HepG2 (cell line): Measurements from ENCODE around the gene RAP1GAP2. TPM values are rescaled to one million over a fixed set of nuclear protein-coding genes. Genes with fewer than 3 reads are reported as not detected.

ENCODE experiments used
- ATAC-seq: fragments of 200-7000 bp; cut with Tn5 transposase; 3 replicates; pipeline ENCODE4 v1.9.1; 2020; ENCODE audit warnings: mild to moderate bottlenecking, moderate library complexity
- BruUV-seq: library from RNA; stranded (reverse); fragments of 400-500 nt; replicated peaks from 2 replicates; lab custom pipeline; 2021; lab: Mats Ljungman, UMichigan
- CTCF ChIA-PET: fragments of 300-600 bp; formaldehyde crosslinking; extraction: SDS; loops from one replicate; lab custom pipeline; 2021; ENCODE audit warnings: low total read pairs, inconsistent platforms, low intra/inter-chr PET ratio; lab: Yijun Ruan, JAX
- POLR2A ChIA-PET: fragments of 350-600 bp; sonication (Branson Sonifier 250); formaldehyde crosslinking; loops from one replicate; lab custom pipeline; 2020; ENCODE audit warnings: antibody characterized with exemption, inconsistent platforms; lab: Yijun Ruan, JAX
- DNase-seq: peaks from one replicate; pipeline ENCODE4 v3.0.0-alpha.2; 2015; ENCODE audit warnings: low spot score
- FAIRE-seq: peaks from 3 replicates; lab custom pipeline; 2011; peaks lifted over from hg19 to GRCh38; lab: Jason Lieb, UNC
- H2AFZ ChIP-seq: one replicate; pipeline ENCODE4 v1.6.1; 2011; ENCODE audit warnings: low read length, inconsistent platforms
- H3K27ac ChIP-seq: fragments of 300-600 bp; 3 replicates; pipeline ENCODE4 v1.8.0; 2011; ENCODE audit warnings: mixed run types, mild to moderate bottlenecking, mixed read lengths, low read length, inconsistent platforms; ENCODE audit not compliant: insufficient read depth; ENCODE audit errors: extremely low read length
- H3K27me3 ChIP-seq, 2 experiments: fragments of 200-600 bp in 1 of 2; 2 replicates in 1 of 2; 3 replicates in 1 of 2; pipeline versions ENCODE4 v1.6.0 to v1.8.0; 2011; ENCODE audit warnings: low read length in 2 of 2, mild to moderate bottlenecking in 2 of 2, moderate library complexity in 2 of 2, inconsistent platforms in 1 of 2; ENCODE audit not compliant: insufficient read depth in 2 of 2, control insufficient read depth in 1 of 2
- H3K36me3 ChIP-seq, 2 experiments: fragments of 200-600 bp in 1 of 2; replicated peaks in 1 of 2; 2 replicates in 1 of 2; 3 replicates in 1 of 2; pipeline versions ENCODE4 v1.5.1 to v1.8.0; 2011; ENCODE audit warnings: low read length in 2 of 2, inconsistent platforms in 1 of 2; ENCODE audit not compliant: insufficient read depth in 2 of 2, control insufficient read depth in 1 of 2
- H3K4me1 ChIP-seq: 2 replicates; pipeline ENCODE4 v1.5.1; 2012; ENCODE audit warnings: low read length, inconsistent platforms; ENCODE audit not compliant: insufficient read depth
- H3K4me2 ChIP-seq: 2 replicates; pipeline ENCODE4 v1.6.0; 2011; ENCODE audit warnings: low read depth, low read length, inconsistent platforms
- H3K4me3 ChIP-seq, 3 experiments: fragments of 200-600 bp in 1 of 3; sonication (generic), shearing (Covaris generic) in 1 of 3; replicated peaks in 1 of 3; 2 replicates each; pipeline ENCODE4 v1.5.1; 2011 to 2016; ENCODE audit warnings: low read length in 3 of 3, inconsistent platforms in 2 of 3, low read depth in 2 of 3, mild to moderate bottlenecking in 2 of 3, control low read depth in 1 of 3, mixed read lengths in 1 of 3; ENCODE audit not compliant: insufficient read depth in 1 of 3
- H3K79me2 ChIP-seq: one replicate; pipeline ENCODE4 v1.6.1; 2011; ENCODE audit warnings: low read length, inconsistent platforms; ENCODE audit not compliant: insufficient read depth
- H3K9ac ChIP-seq: 2 replicates; pipeline ENCODE4 v1.6.0; 2011; ENCODE audit warnings: mild to moderate bottlenecking, low read depth, low read length, inconsistent platforms; ENCODE audit not compliant: insufficient read depth
- H3K9me3 ChIP-seq: 2 replicates; pipeline ENCODE4 v1.5.1; 2012; ENCODE audit warnings: mild to moderate bottlenecking, low read length
- H4K20me1 ChIP-seq: 2 replicates; pipeline ENCODE4 v1.6.0; 2011; ENCODE audit warnings: inconsistent platforms, mild to moderate bottlenecking, low read length, moderate library complexity; ENCODE audit not compliant: insufficient read depth
- CREB1 ChIP-seq, 2 experiments: fragments of 450-650 bp in 1 of 2; IDR thresholded peaks; 2 replicates each; pipeline ENCODE4 v1.6.1; 2016 to 2017; ENCODE audit warnings: control low read depth in 1 of 2, mild to moderate bottlenecking in 1 of 2, missing compliant biosample characterization in 1 of 2, missing genetic modification characterization in 1 of 2
- HCFC1 ChIP-seq: fragments of 150-350 bp; IDR thresholded peaks from 2 replicates; pipeline ENCODE4 v1.6.1; 2014; ENCODE audit warnings: low read depth, low read length
- MAFG ChIP-seq: sonication (generic); formaldehyde crosslinking; IDR thresholded peaks from 2 replicates; pipeline ENCODE4 v1.5.1; 2020; ENCODE audit warnings: mild to moderate bottlenecking, missing genetic modification reagents
- PRMT3 ChIP-seq: sonication (generic); formaldehyde crosslinking; IDR thresholded peaks from 2 replicates; pipeline ENCODE4 v1.8.1; 2022; ENCODE audit warnings: low read depth, mild to moderate bottlenecking, moderate library complexity, missing genetic modification reagents, borderline replicate concordance
- RFXANK ChIP-seq: IDR thresholded peaks from 2 replicates; pipeline ENCODE4 v1.6.1; 2016
- SIX1 ChIP-seq: sonication (generic); formaldehyde crosslinking; IDR thresholded peaks from 2 replicates; pipeline ENCODE4 v1.4.0; 2020; ENCODE audit warnings: missing genetic modification reagents, borderline replicate concordance
- TAF1 ChIP-seq: sonication (generic); formaldehyde crosslinking; IDR thresholded peaks from 2 replicates; pipeline ENCODE4 v1.4.0; 2020; ENCODE audit warnings: missing genetic modification reagents
- ZBTB3 ChIP-seq: sonication (generic); formaldehyde crosslinking; IDR thresholded peaks from 2 replicates; pipeline ENCODE4 v1.4.0; 2020; ENCODE audit warnings: low read depth, mild to moderate bottlenecking, moderate library complexity, missing genetic modification reagents, borderline replicate concordance
- ZNF263 ChIP-seq: sonication (generic); formaldehyde crosslinking; IDR thresholded peaks from 2 replicates; pipeline ENCODE4 v1.4.0; 2020; ENCODE audit warnings: missing genetic modification reagents
- ZSCAN29 ChIP-seq: sonication (generic); formaldehyde crosslinking; conservative IDR thresholded peaks from 2 replicates; pipeline ENCODE4 v1.4.0; 2020; ENCODE audit warnings: mild to moderate bottlenecking, missing genetic modification reagents
- WGBS: methylation state at CpG from one replicate; pipeline ENCODE4 v1.1.6; 2017; ENCODE audit warnings: low lambda C conversion rate; 5-methylcytosine and 5-hydroxymethylcytosine counted together
- in situ Hi-C: cut with HindIII; loops from 2 replicates; pipeline ENCODE4 v1.10.0; 2017; ENCODE audit warnings: low pct_unique_long_range_greater_than_20kb; ENCODE audit not compliant: extremely low pct_ligation_motif_present
- intact Hi-C: fragments of 100-400 bp; cut with micrococcal nuclease; formaldehyde crosslinking; loops from one replicate; pipeline ENCODE4 v1.10.0; 2022; ENCODE audit not compliant: unreplicated experiment
- polyA plus RNA-seq, 8 experiments: library from polyadenylated mRNA; depleted of rRNA in 3 of 8; stranded (reverse) in 7 of 8; unstranded in 1 of 8; fragments of >200 nt; fragmentation: Illumina TruSeq in 4 of 8; extraction: Trizol in 4 of 8; gene quantifications; 2 replicates each; pipeline versions ENCODE4 v1.2.1 to v1.2.3, GENCODE V29; 2011 to 2016; ENCODE audit warnings: low read depth in 4 of 8, missing spikeins in 1 of 8, mixed read lengths in 1 of 8; ENCODE audit not compliant: insufficient read depth in 1 of 8
- total RNA-seq, 5 experiments: library from RNA; depleted of rRNA; stranded (reverse); fragments of >200 nt; fragmentation: Illumina TruSeq; extraction: Trizol; gene quantifications; 2 replicates each; pipeline ENCODE4 v1.2.3, GENCODE V29; 2016; ENCODE audit warnings: low read depth in 1 of 5
- TF ChIP-seq, protein P1 (sequence below): sonication (generic); formaldehyde crosslinking; IDR thresholded peaks from 2 replicates; pipeline ENCODE4 v1.5.1; 2020; ENCODE audit warnings: mild to moderate bottlenecking, moderate library complexity, missing genetic modification reagents
- TF ChIP-seq, protein P2 (sequence below): sonication (generic); formaldehyde crosslinking; IDR thresholded peaks from 2 replicates; pipeline ENCODE4 v1.4.0; 2020; ENCODE audit warnings: mild to moderate bottlenecking, missing genetic modification reagents

The RAP1GAP2 gene
- total and polyA plus RNA-seq, 2 of the 13 experiments (the other 11 are each of a cell fraction or from before 2014, with no cell fraction given), result 10.9 to 12.0 TPM

DNA sequence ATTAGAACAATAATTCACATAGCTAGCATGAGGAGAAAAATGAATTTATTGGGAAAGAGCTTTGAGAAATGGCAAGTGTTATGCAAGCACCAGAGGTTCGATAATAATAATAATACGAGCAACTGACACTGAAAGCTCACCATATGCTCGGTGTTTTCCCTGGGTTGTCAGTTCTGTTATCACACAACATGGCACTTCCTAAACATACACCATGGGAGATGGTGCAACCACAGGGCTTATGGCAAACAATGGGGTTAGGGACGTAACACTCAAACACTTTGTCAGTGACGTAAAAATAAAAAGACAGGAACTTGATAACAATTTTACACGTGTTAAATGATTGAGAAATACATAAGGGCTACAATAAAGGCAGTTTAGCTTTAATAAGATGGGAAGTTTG, 243.5 kb downstream of the RAP1GAP2 start:
- ChIA-PET CTCF (no interaction called here), POLR2A (no interaction called here)
- intact Hi-C loops, result no loop called here
- Histone ChIP-seq H3K4me1 (no peaks in the 10 kb centered on the region), H3K4me2 (no peak overlapping the region), H3K79me2 (no peaks in the 10 kb centered on the region), H4K20me1 (no peaks in the 10 kb centered on the region), H2AFZ (no peak overlapping the region), H3K9me3 (peaks cover 12% of the 10 kb centered on the region), H3K4me3 (no peak overlapping the region), H3K27me3 (no peaks in the 10 kb centered on the region; a peak in 1 of 5 replicates), H3K36me3 (no peaks in the 10 kb centered on the region), H3K27ac (no peak overlapping the region), H3K9ac (no peak overlapping the region)
- no peak for FAIRE-seq
- no peak for ATAC-seq
- TF ChIP-seq HCFC1 (no peak), CREB1 (IDR thresholded peaks at IDR 0.05) (0 out of 2 replicates have a peak, but pooled peaks have one; percentile 2), CREB1 (CRISPR knock-in tag; IDR thresholded peaks at IDR 0.05) (no peak), ZSCAN29 (no peak), MAFG (CRISPR knock-in tag) (no peak), RFXANK (no peak), ZNF263 (no peak), TAF1 (CRISPR knock-in tag) (no peak)
- 22% methylated on average over 6 of the region's 6 CpGs for WGBS
- in situ Hi-C loops, result loop anchor here (10.0 kb wide), 1 partner anchor 625 kb away; the partner anchor contains the start of genes EMC6 and TAX1BP3
- BruUV-seq, result no TSS peak
- no peak for DNase-seq

DNA sequence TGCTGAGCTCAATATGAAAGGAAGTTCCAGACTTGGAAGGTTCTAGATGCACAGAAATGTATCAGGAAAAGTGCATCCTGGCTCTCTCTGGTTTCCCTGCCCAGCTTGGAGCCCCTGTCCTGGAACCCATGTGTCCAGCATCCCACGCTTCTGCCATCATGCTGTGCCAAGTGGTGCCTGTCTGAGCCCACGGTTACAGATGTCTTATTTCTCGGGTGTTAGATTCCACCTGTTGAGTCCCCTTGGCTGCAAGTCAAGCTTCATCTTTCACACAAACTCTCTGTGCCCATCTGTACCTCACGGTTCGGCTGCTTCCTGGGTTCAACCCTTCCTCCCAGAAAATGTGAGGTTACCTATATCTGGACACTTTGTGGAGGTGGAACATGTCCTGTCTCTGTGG, 244.6 kb downstream of the RAP1GAP2 start:
- no peak for TF ChIP-seq PRMT3
- TF ChIP-seq, protein P1, sequence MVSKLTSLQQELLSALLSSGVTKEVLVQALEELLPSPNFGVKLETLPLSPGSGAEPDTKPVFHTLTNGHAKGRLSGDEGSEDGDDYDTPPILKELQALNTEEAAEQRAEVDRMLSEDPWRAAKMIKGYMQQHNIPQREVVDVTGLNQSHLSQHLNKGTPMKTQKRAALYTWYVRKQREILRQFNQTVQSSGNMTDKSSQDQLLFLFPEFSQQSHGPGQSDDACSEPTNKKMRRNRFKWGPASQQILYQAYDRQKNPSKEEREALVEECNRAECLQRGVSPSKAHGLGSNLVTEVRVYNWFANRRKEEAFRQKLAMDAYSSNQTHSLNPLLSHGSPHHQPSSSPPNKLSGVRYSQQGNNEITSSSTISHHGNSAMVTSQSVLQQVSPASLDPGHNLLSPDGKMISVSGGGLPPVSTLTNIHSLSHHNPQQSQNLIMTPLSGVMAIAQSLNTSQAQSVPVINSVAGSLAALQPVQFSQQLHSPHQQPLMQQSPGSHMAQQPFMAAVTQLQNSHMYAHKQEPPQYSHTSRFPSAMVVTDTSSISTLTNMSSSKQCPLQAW (CRISPR knock-in tag), result no peak
- no peak for TF ChIP-seq ZBTB3 (CRISPR knock-in tag)
- no peak for TF ChIP-seq SIX1 (CRISPR knock-in tag)
- TF ChIP-seq, protein P2, sequence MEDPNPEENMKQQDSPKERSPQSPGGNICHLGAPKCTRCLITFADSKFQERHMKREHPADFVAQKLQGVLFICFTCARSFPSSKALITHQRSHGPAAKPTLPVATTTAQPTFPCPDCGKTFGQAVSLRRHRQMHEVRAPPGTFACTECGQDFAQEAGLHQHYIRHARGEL, result no peak
- Histone ChIP-seq H3K79me2 (no peaks in the 10 kb centered on the region), H3K36me3 (no peaks in the 10 kb centered on the region), H3K4me1 (no peaks in the 10 kb centered on the region), H3K9ac (no peak overlapping the region), H3K4me2 (no peak overlapping the region), H3K4me3 (no peak overlapping the region), H2AFZ (no peak overlapping the region), H3K27ac (no peak overlapping the region), H3K27me3 (no peaks in the 10 kb centered on the region; a peak in 1 of 5 replicates), H4K20me1 (no peaks in the 10 kb centered on the region), H3K9me3 (peaks cover 12% of the 10 kb centered on the region)
- intact Hi-C loops (no loop called here), in situ Hi-C loops (loop anchor here (10.0 kb wide), 1 partner anchor 624 kb away; the partner anchor contains the start of genes EMC6 and TAX1BP3)
- ATAC-seq, result no peak
- BruUV-seq, result no TSS peak
- no peak for DNase-seq
- POLR2A ChIA-PET, result no interaction called here
- CTCF ChIA-PET, result no interaction called here
- 48% methylated on average over 5 of the region's 5 CpGs for WGBS
- no peak for FAIRE-seq
